Raji (cell line): ENCODE measurements around the gene IPMK.

Experiments used
- POLR2A ChIP-seq: IDR thresholded peaks from 2 replicates; pipeline ENCODE4 v1.6.1; 2011; ENCODE audit warnings: low read depth, low read length, control low read depth; ENCODE audit not compliant: insufficient read depth

Gene IPMK

DNA sequence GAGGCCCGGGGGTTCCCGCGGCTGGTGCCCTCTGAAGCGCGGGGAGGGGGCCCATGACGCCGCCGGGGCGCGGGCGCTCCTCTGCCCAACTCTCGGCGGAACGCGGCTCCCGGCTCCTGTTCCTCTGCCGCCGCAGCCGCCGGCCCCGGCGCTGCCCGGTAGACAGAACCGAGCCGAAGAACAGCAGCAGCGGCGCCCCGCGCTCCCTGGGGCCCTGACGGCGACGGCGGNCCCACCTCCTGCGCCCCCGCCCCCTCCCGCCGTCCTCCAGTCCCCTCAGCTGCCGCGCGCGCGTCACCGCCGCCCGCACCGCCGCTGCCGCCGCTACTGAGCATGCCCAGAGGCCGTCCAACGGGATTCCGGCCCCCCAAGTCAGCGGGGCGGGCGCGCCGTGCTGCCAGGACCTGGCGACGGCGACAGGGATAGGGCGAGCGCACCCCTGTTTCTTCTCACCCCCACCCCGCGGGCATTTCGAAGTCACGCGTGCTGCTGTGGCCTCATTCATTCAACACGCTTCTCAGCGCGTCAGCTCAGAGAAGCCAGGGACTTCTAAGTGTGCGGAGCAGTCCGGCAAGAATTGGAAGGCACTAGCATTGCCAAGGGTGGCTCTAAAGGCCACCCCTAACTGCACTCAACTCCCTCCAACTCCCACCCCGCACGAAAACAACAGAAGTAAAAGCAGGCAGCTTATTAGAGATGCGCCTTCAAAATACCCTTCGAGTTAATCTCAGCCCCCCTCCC, at the start of gene IPMK:
IPMK (minus strand) TSS at position 182 of the 741 bp plus-strand sequence. CDS start 283 bp downstream, outside the sequence.
- TF ChIP-seq POLR2A: peak; percentile 81

DNA sequence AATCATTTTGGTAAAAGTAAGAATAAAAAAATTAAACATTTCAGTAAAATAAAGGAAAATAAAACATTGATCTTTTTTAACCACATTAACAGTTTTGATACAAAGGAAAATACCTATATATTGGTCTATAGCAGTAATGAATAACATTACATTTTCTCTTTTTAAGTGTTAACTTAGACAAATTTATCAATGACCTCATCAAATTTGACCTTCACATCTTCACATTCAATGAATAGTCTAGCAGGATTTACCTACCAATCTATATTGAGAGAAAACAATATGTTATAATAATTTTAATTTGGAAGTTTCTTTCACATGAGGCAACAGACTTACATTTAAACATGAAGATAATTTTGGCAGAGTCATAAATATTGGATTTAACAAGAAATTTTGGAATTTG, 49.2 kb upstream of the IPMK start:
- no peak for TF ChIP-seq POLR2A

DNA sequence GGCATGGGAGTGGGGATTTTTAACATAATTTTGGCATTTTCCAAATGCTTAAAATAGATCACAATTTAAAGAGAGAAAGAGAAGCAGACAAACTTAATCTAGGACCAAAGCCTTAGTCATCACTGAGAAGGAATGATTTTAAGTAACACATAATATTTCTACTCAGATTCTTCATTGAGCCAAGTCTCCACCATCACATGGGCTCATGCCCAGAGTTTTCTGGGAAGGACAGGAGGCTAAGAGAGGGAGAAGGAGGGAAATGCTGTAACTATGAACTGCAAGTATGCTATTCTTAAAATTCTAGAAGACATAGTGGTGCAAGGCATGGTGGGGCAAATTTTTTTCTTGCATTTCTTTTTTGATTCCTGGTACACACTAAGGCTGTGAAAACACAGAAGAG, 43.3 kb upstream of the IPMK start:
- no peak for TF ChIP-seq POLR2A

DNA sequence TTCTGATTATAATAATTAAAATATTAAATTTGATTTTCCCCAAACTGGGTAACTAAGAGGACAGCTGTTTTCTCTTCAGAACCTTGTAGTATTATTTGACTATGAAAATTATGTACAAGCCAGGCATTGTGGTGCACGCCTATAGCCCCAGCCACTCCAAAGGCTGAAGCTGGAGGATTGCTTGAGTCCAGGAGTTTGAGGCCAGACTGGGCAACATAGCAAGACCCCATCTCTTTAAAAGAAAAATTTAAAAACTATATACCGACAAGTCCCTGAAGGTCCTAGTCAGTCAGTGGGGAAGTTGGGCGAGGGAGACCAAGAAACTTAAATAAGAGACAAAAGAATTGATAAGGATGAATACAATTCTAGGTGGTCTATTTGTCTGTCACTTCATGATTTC, 40.0 kb upstream of the IPMK start:
- no peak for TF ChIP-seq POLR2A

DNA sequence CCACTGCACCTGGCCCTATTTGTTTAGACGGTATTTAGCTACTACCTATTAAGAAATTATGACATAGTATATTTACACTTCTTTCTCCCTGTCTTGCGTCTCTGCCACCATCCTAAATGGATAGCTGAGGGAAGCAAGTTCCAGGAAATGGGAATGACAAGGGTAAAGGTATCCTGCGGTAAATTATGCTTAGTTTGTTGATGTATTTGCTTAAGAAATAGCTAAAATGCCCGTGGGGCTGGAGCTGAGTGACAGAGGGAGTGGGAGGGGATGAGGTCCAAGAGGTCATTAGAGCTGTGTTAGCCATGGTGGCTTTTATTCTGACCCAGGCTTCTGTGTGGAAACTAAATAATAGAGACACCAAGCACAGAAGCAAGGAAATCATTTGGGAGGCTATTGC, 38.1 kb upstream of the IPMK start:
- TF ChIP-seq POLR2A: no peak

DNA sequence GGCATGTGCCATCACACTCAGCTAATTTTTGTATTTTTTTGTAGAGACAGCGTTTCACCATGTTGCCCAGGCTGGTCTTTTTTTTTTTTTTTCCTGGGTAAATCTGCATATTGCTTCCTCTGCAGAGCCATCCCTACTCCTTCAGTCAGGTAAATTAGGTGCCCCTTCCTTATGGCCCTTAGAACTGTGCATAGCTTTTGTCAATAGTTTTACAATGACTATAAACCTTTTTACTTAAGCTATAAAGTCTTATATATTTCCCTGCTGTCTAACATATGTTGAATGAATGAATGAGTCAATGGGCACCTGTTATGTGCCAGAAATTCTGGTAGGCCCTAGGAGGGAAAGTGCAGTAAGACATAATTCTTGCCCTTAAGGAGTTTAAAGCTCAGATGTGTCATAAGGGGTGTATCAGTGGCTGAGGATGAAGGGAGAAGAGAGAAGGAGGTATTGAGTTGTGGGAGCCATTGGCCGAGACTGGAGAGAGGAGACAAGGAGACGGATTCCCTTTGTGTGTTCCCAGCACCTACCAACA, 36.5 kb upstream of the IPMK start:
- TF ChIP-seq POLR2A: no peak

DNA sequence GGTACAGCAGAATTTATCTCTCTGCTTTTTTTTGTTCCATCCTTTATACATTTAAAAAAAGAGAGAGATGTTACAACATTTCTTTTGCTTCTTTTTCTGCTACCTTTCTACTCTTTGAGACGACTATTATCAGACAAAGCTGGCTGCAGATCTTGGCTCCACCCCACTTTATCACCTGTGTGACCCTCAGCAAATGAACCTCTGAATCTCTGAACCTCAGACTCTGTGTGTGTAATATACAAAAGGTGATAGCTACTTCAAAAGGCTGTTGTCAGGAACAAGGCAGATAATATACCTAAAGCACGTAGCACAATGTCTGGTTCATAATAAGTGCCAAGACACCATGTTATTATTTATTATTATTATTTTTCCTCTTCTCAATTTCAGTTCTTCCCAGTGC, 34.6 kb upstream of the IPMK start:
- TF ChIP-seq POLR2A: no peak

DNA sequence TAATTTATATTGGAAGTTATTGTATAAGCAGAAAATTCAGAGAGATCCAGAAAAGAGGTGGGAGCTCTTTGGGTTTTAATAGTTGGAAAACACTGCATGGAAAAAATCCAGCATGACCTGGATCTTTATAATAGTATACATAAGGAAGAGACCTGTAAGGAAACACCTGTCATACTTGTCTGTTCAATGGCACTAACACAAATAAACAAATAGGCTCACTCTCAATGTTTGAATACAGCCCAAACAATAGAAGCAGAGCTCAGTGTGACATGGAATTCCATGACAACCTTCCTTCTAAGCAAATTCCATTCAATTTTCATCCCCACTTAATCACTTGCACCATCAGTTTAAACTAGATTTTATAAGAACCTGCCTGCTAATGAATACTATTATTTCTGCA, 33.0 kb upstream of the IPMK start:
- no peak for TF ChIP-seq POLR2A

DNA sequence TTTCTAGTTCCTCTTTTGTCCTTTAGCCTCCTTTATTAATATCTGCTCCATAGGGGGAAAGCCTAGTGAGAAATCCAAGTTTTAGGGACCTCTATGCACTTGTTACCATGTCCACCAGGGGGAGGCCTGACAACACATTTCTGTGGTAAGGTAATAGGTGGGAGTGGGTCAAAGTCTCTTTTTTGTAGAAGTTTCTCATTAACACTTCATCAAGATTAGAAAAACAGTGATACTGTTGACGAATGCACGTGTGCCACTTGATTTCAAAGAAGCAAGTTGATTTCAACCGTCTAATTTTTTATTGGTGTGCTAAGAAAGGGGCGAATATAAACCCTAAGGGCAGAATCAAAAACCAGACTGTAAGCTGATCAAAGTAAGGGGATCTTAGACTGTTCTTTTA, 31.9 kb upstream of the IPMK start:
- TF ChIP-seq POLR2A: no peak

DNA sequence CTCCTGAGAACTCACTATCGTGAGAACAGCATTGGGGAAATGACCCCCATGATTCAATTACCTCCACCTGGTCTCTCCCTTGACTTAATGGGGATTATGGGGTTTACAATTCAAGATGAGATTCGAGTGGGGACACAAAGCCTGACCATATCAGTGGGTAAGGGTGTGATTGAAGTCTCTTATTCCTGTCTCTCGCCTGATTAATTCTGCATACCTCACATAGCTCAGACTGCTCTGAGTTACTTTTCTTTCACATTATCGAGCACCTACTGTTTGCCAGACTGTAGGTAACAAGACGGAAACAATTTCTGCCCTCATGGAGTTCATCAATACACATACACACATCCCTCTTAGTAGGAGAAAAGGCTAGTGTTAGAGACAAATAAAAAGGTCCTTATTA, 26.3 kb upstream of the IPMK start:
- TF ChIP-seq POLR2A: no peak

DNA sequence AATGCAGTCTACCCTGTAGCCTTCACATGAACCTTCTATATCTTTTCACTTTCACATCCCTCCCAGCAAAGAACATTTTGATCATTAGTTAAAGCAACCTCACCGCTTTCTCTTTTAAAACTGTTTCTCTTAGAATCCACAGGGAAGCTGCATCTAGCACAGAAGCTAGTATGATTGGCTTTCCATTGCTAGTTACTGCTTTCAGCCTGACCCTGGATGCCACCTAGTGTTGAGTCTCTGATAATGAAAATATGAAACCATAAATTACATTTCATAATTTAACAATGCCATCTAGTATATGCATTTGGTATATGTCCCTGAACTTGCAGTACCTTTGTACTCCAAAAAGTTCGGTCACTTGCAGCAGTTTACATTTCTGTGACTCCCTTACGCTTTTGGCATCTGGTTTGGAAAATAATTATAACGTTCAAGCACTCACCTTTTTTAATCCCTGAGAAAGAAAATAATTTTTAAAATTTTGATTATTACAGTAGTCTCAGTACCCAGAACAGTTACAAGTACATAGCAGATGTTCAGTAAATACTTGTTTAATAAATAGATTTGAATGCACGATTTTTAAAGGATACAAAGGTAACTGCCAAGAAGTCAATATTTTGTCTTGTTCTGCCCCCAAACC, 24.0 kb upstream of the IPMK start:
- no peak for TF ChIP-seq POLR2A

DNA sequence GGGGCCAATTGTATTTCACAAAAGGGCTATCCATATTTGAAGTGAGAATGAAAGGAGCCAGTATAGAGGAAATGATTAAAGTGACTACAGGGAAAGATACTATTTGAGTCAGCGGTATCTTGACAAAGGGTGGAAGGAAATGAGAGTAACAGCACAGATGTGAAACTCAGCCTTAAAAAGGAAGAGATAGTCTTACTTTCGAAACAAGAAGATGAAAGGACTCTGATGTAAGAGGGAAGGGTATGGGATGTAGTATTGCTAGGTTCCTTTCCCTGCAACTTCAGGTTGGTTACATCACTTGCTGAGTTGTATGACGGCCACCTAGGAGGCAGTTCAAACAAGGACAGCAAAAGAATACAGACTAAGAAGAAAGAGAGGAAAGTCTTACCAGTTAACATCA, 14.9 kb upstream of the IPMK start:
- no peak for TF ChIP-seq POLR2A

DNA sequence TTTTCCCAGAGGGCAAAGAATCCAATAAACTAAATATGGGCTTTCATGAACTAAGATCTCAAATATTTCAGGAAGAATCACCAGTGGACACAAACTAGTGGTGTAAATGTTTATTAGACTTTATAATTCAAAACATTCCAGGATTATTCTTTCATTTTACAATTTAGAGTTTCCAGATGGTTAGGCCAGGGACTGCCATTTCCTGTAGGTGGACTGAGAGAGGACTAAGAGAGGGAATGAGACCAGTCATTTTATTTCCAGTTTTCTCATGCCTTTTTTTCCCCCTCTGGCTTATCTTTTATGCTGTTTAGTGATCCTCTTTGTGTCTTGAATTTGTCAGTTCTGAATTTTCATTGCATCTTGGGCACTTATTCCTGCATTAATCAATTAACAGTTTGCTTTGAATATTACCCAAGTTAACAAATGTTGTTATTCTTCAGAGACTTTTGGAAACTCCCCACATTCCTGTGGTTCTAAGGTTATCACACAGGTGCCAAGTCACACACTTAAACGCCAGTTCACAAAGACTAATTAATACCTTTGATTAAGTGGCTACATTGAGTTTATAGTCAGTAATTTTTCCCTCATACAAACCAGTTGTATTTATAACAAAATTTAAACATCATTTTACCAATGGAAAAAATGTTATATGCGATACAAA, 13.5 kb upstream of the IPMK start:
- TF ChIP-seq POLR2A: no peak

DNA sequence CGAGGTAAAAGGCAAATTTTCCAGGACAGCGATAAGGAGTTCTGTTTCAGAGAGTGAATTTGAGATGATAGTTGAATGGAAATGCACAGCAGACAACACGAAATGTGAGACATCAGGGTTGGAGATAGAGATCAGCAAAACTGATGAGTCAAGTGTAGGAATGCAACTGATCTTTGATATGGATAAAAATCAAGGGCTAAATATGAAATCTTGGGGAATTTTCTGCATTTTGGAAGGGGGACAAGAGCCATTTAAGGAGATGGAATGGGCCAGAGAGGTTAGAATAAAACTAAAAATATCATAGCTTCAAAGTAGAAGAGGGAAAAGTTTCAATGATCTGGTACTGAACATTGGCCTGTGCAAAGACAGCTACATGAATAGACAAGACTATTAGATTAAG, 12.8 kb upstream of the IPMK start:
- TF ChIP-seq POLR2A: no peak

DNA sequence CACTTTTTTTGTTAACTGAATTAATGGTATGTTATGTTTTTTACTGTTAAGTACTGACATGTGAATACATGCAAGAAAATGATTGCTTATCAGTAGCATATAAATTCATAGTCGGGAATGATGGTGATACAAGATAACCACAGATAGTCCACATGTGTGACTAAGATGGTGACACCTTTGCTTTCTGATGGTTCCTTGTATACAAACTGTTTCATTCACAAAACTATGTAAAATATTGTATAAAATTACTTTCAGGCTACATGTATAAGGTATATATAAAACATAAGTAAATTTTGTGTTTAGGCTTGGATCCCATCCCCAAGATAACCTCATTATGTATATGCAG, 11.2 kb upstream of the IPMK start:
- no peak for TF ChIP-seq POLR2A
